ENCODE data around the gene CELSR3. TPM values are rescaled to one million over a fixed set of nuclear protein-coding genes. Genes with fewer than 3 reads are reported as not detected.

The CELSR3 gene
- total RNA-seq, 2 experiments from 2014 or later, result 4.9 to 5.0 TPM

DNA sequence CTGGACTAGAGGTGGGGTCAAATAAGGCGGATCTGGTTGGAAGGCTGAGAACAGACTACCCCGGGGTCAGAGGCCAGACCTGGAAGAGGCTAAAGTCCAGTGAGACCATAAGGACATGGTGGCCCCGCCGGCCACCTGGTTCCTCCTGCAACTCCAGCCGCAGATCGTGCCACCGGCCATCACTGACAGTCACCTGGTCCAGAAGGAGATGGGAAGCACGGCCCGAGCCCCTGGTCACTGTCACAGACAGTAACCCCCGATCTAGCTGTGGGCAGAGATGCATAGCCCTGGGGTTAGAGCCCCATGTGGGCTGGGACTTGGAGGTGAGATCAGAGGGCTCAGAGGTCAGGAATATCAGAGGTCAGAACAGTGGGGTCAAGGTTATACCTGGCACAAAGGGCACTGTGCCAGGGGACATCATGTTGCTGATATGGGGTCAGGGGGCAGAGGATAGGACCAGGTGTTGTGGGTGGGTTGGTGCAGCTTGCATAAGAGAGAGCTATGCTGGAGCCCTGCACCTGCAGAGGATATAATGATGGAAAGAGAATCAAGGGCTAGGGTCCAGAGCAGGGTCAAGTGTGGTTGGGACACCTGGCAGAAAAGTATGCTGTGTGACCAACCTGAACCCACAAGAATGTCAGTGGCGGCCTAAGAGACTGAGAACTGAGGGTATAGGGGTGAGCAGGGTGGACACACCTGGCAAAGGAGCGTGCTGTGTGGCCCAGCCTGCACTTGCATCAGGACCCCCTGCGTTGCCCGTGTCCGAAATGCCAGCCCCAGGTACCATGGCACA is 9.6 kb downstream of the CELSR3 start:
- Mint-ChIP-seq H3K27me3 (no peaks in the 10 kb centered on the region), H3K9me3 (no peaks in the 10 kb centered on the region), H3K27ac (no peak overlapping the region), H3K4me3 (no peak overlapping the region), H3K36me3 (ENCODE audit: low read depth) (no peaks in the 10 kb centered on the region), H3K4me1 (ENCODE audit: low read depth) (peaks cover 16% of the 10 kb centered on the region)
- no peaks in the 10 kb centered on the region for H3K36me3 ChIP-seq (ENCODE audit: insufficient read depth, low read length)
- ChIA-PET CTCF (no interaction called here), POLR2A (no interaction called here)
- H3K4me3 ChIP-seq (ENCODE audit: low read length), result no peak overlapping the region
- no peaks in the 10 kb centered on the region for H3K9me3 ChIP-seq (ENCODE audit: control insufficient read depth in 1 of 2, insufficient read depth in 1 of 2, low read length in 2 of 2)
- DNase-seq (no peak), ATAC-seq (ENCODE audit: poor library complexity) (no peak)
- intact Hi-C loops (cut with DNase I, micrococcal nuclease), result loop anchor here in 1 of 2 experiments (10.0 kb wide), 1 partner anchor 188 kb away; a partner anchor contains a TSS
- no peaks in the 10 kb centered on the region for H3K27me3 ChIP-seq (ENCODE audit: control insufficient read depth in 1 of 2, insufficient read depth in 2 of 2, low read length in 2 of 2)
- TF ChIP-seq, protein P1, sequence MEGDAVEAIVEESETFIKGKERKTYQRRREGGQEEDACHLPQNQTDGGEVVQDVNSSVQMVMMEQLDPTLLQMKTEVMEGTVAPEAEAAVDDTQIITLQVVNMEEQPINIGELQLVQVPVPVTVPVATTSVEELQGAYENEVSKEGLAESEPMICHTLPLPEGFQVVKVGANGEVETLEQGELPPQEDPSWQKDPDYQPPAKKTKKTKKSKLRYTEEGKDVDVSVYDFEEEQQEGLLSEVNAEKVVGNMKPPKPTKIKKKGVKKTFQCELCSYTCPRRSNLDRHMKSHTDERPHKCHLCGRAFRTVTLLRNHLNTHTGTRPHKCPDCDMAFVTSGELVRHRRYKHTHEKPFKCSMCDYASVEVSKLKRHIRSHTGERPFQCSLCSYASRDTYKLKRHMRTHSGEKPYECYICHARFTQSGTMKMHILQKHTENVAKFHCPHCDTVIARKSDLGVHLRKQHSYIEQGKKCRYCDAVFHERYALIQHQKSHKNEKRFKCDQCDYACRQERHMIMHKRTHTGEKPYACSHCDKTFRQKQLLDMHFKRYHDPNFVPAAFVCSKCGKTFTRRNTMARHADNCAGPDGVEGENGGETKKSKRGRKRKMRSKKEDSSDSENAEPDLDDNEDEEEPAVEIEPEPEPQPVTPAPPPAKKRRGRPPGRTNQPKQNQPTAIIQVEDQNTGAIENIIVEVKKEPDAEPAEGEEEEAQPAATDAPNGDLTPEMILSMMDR (IDR thresholded peaks at IDR 0.05), result no peak
- no peak overlapping the region for H3K27ac ChIP-seq (ENCODE audit: low read depth in 1 of 2, low read length in 2 of 2)
- peaks cover 20% of the 10 kb centered on the region for H3K4me1 ChIP-seq (ENCODE audit: insufficient read depth, low read length)

DNA sequence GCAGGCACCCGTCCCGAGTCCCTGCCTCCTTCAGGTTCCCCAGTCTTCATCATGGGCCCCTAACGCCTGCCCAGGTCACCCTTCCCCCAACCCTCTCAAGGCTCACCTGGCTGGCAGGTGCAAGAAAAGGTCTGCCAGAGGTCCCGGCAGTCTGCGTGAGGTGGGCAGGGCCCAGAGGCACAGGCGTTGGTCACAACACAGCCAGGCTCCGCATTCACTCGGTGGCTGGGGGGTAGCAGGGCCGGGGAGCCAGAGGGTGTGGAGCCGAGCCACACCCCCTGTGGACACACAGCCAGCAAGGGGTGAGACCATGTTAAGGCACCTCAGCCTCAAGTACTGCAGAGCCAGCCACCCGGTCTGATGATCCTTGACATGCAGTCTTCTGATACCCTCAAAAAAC is 10.9 kb downstream of the CELSR3 start:
- Histone ChIP-seq H3K27ac (ENCODE audit: low read depth in 1 of 2, low read length in 2 of 2) (no peak overlapping the region), H3K4me1 (ENCODE audit: insufficient read depth, low read length) (peaks cover 13% of the 10 kb centered on the region), H3K27me3 (ENCODE audit: control insufficient read depth in 1 of 2, insufficient read depth in 2 of 2, low read length in 2 of 2) (no peaks in the 10 kb centered on the region), H3K36me3 (ENCODE audit: insufficient read depth, low read length) (no peaks in the 10 kb centered on the region), H3K9me3 (ENCODE audit: control insufficient read depth in 1 of 2, insufficient read depth in 1 of 2, low read length in 2 of 2) (no peaks in the 10 kb centered on the region), H3K4me3 (ENCODE audit: low read length) (no peak overlapping the region)
- Mint-ChIP-seq H3K4me3 (no peak overlapping the region), H3K27ac (no peak overlapping the region), H3K27me3 (no peaks in the 10 kb centered on the region), H3K36me3 (ENCODE audit: low read depth) (no peaks in the 10 kb centered on the region), H3K4me1 (ENCODE audit: low read depth) (peaks cover 11% of the 10 kb centered on the region), H3K9me3 (no peaks in the 10 kb centered on the region)
- POLR2A ChIA-PET, result no interaction called here
- no peak for ATAC-seq (ENCODE audit: poor library complexity)
- intact Hi-C loops (cut with DNase I, micrococcal nuclease), result loop anchor here in 1 of 2 experiments (10.0 kb wide), 1 partner anchor 187 kb away; a partner anchor contains a TSS
- CTCF ChIA-PET, result no interaction called here
- TF ChIP-seq, protein P1 (IDR thresholded peaks at IDR 0.05), result no peak
- DNase-seq, result no peak

DNA sequence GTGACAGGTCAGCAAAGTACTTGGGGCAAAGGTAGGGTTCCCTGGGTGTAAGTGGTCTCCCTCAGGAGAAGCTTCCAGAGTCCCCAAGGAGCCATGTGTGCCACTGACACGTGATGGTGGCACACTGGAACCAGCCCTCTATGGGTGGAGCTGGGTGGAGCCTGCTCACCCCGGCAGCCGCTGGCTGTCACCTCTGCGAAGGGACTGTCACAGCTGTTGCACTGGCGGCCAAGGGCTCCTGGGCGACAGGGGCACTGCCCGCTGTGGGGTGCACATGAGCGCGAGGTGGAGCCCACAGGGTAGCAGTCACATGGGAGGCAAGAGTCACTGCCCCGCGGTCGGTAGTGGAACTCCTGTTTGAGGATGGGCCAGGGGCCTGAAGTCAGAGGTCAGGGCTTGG is 12.0 kb downstream of the CELSR3 start:
- H3K27ac ChIP-seq (ENCODE audit: low read depth in 1 of 2, low read length in 2 of 2), result no peak overlapping the region
- TF ChIP-seq, protein P1 (IDR thresholded peaks at IDR 0.05), result no peak
- H3K4me1 ChIP-seq (ENCODE audit: insufficient read depth, low read length), result peaks cover 8% of the 10 kb centered on the region
- no peaks in the 10 kb centered on the region for H3K9me3 ChIP-seq (ENCODE audit: control insufficient read depth in 1 of 2, insufficient read depth in 1 of 2, low read length in 2 of 2)
- intact Hi-C loops (cut with DNase I, micrococcal nuclease), result loop anchor here in 1 of 2 experiments (10.0 kb wide), 1 partner anchor 186 kb away; a partner anchor contains a TSS
- no peaks in the 10 kb centered on the region for H3K27me3 Mint-ChIP-seq
- no peaks in the 10 kb centered on the region for H3K36me3 Mint-ChIP-seq (ENCODE audit: low read depth)
- H3K4me1 Mint-ChIP-seq (ENCODE audit: low read depth), result peaks cover 11% of the 10 kb centered on the region
- CTCF ChIA-PET, result no interaction called here
- H3K27ac Mint-ChIP-seq, result no peak overlapping the region
- no peaks in the 10 kb centered on the region for H3K27me3 ChIP-seq (ENCODE audit: control insufficient read depth in 1 of 2, insufficient read depth in 2 of 2, low read length in 2 of 2)
- no peak overlapping the region for H3K4me3 Mint-ChIP-seq
- DNase-seq (no peak), ATAC-seq (ENCODE audit: poor library complexity) (no peak)
- H3K9me3 Mint-ChIP-seq, result no peaks in the 10 kb centered on the region
- no peaks in the 10 kb centered on the region for H3K36me3 ChIP-seq (ENCODE audit: insufficient read depth, low read length)
- no peak overlapping the region for H3K4me3 ChIP-seq (ENCODE audit: low read length)
- POLR2A ChIA-PET, result interaction anchor here (0.7 kb wide), 1 partner anchor 44 kb away, joined by 3 read pairs; no protein-coding TSS in a partner anchor
